Activated CD4-positive, CD25-positive, alpha-beta regulatory T cell treated with anti-CD3 and anti-CD28 coated beads, Interleukin-2, amount 50 U/mL, for 72 hours (primary cell): ENCODE results near the gene ANKRD13D.
"Not testable (repeated sequence)": the region's sequence is repeated elsewhere in the genome, so short reads cannot be mapped to it uniquely, and the experiment has no call there.

Source experiments
- DNase-seq: peaks from one replicate; pipeline ENCODE4 v3.0.0; 2021

The ANKRD13D gene

DNA sequence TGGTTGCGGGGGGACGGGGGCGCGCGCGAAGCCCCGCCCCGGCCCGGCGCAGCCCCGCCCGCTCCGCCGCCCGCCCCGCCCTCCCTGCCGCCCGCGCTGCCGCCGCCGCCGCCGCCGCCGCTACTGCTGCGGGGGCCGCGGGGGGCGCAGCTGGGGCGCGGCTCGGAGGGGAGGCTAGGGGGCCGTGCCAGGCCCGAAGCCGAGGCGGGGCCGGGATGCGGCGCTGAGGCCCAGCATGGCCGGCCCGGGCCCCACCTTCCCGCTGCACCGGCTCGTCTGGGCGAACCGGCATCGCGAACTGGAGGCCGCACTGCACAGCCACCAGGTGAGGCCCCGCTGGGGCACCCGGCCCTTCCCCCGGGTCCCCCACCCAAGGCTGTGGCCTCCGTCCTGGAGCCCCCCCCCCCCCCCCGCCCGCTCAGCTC is at the start of gene ANKRD13D:
ANKRD13D (plus strand) TSS at position 78 of the 425 bp plus-strand sequence; CDS start at position 236, 158 bp downstream.
- no peak for DNase-seq

GRCh38 chr11:67239783-67240575 is 49.1 kb upstream of the ANKRD13D start:
- peak; percentile 89 for DNase-seq

- peak; percentile 76 for DNase-seq
Observed at GRCh38 chr11:67240576-67241389, 48.3 kb upstream of the ANKRD13D start.

DNA sequence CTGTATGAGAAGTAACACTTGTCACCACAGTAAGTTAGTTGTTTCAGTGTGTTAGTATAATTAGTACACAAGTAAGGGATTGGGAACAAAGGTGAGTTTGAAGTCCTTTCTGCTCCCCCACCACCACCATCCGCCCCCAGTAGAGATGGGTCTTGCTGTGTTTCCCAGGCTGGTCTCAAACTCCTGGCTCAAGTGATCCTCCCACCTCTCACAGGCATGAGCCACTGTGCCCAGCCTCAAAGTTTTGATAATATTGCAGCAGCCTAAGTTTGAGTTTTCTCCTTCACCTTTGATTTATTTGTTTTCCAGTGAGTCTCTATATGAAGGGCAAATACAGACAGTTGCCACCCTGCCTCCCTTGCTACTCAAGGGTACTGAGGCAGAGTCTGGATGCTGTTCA is 46.6 kb upstream of the ANKRD13D start:
- no peak for DNase-seq

- no peak for DNase-seq
Observed at GRCh38 chr11:67243051-67243450, 46.1 kb upstream of the ANKRD13D start.

GRCh38 chr11:67245046-67245445 is 44.1 kb upstream of the ANKRD13D start:
- DNase-seq: no peak

GRCh38 chr11:67247946-67248550 is 41.1 kb upstream of the ANKRD13D start:
- DNase-seq: no peak

DNA sequence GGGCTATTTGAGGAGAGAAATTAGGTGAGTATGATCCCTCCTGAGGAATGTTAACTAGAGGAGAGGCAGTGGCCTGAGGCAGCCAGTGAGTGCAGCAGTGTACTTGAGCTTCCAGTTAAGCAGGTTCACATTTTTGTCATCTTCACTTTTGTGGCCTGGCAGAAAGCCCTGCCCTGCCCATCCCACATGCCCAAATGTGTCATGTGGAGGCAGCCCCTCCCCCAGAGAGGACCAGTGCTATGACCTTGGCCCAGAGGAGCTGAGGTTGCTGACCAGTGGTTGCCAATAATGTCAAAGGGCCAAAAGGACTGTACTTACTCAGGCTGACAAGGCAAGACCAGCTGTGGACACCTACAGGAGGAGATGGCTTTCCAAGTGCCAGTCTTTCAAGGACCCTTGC is 40.5 kb upstream of the ANKRD13D start:
- DNase-seq: no peak

DNA sequence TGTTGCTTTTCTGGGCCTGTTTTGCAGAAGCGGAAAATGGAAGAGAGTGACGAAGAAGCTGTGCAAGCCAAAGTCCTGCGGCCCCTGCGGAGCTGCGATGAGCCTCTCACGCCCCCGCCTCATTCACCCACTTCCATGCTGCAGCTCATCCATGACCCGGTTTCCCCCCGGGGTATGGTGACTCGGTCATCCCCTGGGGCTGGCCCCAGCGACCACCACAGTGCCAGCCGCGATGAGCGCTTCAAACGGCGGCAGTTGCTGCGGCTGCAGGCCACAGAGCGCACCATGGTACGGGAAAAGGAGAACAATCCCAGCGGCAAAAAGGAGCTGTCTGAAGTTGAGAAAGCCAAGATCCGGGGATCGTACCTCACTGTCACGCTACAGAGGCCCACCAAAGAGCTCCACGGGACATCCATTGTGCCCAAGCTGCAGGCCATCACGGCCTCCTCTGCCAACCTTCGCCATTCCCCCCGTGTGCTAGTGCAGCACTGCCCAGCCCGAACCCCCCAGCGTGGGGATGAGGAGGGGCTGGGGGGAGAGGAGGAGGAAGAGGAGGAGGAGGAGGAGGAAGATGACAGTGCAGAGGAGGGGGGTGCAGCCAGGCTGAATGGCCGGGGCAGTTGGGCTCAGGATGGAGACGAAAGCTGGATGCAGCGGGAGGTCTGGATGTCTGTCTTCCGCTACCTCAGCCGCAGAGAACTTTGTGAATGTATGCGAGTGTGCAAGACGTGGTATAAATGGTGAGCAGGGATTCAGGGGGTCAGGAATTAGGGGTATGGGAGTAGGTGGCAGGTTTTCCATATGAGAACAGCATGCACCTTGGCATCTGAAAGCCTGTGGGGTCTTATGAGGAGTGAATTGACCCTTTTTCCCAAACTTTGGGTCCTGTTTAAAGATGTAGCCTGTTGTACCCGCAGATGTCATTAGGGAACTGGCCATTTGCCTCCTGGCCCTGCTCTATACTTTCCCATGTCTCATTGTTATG is 38.8 kb upstream of the ANKRD13D start:
- no peak for DNase-seq

- DNase-seq: no peak
Observed at GRCh38 chr11:67251841-67252240, 37.3 kb upstream of the ANKRD13D start.

DNA sequence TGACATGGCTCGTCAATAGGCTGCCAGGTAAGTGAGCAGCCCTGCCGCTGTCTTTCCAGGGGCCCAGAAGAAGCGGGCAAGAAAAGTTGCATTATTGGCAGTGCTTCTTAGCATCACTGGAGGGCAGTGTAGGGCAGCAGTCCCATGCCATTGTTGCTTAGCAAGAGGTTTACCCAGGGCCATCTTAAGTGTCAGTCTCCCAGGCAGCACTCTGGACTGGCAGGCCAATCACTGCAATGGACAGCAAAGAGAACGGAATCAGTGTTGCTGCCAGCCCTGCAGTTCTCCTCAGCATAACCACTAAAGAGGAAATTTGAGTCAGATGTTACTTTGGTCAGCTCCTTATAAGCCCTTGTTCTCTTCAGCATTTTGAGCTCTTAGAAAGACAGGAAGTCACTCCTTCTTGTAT is 36.3 kb upstream of the ANKRD13D start:
- no peak for DNase-seq

DNA sequence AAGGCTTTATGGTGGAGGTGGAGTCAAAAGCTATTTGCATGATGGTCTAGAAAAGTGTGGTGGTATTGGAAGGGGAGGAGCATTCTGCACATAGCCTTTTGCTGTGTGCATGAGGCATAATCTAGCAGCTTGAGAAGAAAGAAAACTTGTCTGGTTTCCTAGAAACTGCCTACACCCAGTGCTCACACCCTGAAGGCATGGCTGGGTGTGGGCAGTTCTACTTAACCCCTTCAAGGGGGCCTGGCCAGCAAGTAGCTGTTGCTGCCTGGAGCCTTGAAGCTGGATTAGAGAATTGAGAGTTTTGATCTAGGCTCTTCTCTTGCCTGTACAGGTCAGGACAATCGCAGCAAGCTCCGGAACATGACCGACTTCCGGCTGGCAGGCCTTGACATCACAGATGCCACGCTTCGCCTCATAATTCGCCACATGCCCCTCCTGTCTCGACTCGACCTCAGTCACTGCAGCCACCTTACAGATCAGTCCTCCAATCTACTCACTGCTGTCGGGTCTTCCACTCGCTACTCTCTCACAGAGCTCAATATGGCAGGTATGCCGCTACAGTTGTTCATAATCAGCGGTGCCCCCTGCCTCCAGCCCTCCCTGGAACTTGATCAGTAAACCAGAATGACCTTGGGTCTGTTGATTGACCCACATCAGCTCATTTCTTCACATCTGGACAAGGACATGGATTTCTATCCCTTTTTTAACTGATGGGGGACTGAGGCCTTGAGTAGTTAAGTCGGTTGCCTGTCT is 35.1 kb upstream of the ANKRD13D start:
- DNase-seq: no peak

DNA sequence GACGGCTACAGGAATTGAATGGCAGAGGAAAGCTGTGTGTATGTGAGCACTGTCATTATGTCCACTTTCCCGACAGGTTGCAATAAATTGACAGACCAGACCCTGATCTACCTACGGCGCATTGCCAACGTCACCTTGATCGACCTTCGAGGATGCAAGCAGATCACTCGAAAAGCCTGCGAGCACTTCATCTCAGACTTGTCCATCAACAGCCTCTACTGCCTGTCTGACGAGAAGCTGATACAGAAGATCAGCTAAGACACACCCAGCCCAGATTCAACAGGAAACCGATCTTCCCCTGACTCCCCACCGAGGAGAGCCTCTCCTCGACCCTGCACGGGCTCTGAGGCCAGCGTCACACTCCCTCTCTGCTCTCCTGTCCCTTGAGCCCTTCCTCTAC is 34.3 kb upstream of the ANKRD13D start:
- DNase-seq: no peak

GRCh38 chr11:67255353-67255752 is 33.8 kb upstream of the ANKRD13D start:
- DNase-seq: no peak

DNA sequence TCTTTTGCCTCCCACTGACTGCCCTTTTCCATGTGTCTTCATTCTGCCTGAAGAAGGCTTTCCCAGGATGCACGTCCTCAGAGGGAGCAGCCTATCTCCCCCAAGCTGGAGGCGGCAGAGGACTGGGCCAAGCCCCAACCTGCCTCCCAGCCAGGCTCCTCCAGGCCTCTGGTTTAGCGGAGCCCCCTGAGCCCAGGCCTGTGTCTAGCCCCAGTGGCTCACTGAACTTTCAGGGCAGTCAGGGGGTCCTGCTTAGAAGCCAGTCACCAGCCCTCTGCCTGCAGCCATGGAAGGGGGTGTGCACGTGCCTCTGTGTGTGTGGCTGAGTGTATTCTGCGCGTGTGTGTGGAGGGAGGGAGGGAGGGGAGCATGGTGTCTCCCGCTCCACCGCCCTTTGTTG is 33.2 kb upstream of the ANKRD13D start:
- no peak for DNase-seq

- DNase-seq: no peak
Observed at GRCh38 chr11:67256477-67257135, 32.5 kb upstream of the ANKRD13D start.

- no peak for DNase-seq
Observed at GRCh38 chr11:67260406-67260805, 28.7 kb upstream of the ANKRD13D start.

DNA sequence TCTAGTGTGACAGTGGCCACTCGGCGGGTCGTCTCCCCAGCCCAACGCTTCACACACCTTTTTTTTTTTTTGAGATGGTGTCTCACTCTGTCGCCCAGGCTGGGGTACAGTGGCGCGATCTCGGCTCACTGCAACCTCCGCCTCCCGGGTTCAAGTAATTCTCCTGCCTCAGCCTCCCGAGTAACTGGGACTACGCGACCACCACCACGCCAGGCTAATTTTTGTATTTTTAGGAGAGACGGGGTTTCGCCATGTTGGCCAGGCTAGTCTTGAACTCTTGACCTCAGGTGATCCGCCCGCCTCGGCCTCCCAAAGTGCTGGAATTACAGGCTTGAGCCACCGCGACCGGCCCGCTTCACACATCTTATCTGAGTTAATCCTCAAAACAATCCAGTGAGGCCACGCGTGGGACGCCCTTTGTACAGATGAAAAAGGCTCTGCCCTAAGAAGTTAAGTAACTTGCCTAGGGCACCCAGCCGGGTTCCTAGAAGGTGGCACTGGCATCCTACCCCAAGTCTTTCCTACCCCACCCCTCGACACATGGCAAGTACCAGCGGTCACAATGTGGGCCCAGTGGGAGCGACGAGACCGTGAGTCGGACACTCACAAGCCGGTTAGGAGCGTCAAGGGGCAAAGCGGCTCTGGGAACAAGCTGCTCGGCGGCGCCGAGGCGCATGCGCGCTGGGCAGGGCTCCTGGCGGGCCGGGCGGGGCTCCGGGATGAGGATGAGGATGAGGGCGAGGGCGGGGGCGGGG is 28.0 kb upstream of the ANKRD13D start:
- DNase-seq: not testable (repeated sequence)

DNA sequence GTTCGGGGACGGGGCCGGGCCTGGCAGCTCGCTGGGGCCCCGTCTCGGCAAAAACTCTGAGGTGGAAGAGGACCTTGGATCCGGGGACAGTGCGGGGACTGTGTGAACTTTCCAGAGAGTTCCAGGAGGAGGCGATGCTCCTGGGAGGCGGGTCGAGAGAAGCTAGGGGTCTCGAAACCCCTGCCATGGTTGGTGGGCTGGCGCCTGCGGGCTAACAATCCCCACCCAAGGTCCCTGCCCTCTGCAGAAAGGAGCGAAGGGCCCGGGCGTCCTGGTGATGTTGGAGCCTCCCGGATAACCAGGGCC is 27.5 kb upstream of the ANKRD13D start:
- DNase-seq: no peak

GRCh38 chr11:67261946-67262681 is 27.0 kb upstream of the ANKRD13D start:
- no peak for DNase-seq
